TTC549 (cell line): ENCODE data around the gene ZFP57.
A peak's percentile ranks its signal among the peaks of the same experiment; 100 is the strongest.

Experiments
- FAIRE-seq: peaks from 2 replicates; lab custom pipeline; 2012; peaks lifted over from hg19 to GRCh38; lab: Jason Lieb, UNC

The ZFP57 gene

DNA sequence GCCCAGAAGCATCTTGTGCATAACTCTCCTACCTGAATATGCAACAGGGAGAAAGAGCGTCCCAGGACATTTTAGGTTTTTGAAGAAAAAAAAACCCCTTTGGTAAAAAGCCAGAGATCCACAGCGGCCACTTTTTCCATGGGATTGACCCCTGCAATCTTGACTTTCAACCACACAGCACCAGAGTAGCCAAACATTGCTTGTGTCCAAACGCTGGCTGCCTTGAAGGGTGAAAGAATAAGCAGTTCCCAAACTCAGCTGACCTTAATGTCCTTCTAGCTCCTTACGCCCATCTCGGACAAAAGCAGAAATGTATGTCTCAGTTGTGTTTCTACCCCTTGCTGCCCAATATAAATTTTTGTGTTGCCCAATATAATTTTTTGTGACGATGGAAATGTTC is 25.3 kb downstream of the ZFP57 start:
- FAIRE-seq: no peak

DNA sequence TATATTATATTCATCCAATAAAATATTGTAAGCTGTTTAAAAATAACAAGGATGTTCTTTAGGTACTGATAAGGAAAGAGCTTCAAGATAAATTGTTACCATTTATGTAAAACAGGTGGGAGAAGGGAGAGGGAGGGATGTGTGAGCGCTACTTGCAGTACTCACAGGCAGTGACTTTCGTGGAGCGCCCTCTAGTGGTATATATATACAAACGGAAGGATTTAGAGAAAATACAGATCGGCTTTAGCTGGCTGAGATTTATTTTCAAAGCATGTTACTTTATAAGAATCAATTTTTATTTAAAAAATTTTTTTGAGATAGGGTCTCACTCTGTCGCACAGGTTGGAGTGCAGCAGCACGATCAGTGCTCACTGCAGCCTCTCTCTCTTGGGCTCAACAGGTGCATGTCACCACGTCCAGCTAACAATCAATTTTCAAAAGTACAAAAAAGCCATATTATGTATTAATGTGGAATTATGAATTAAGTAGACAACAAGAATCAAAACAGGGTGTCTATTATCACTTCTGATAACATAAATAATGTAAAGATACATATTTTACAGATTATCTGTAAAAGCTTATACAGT is 27.4 kb downstream of the ZFP57 start:
- peak; percentile 59 for FAIRE-seq

DNA sequence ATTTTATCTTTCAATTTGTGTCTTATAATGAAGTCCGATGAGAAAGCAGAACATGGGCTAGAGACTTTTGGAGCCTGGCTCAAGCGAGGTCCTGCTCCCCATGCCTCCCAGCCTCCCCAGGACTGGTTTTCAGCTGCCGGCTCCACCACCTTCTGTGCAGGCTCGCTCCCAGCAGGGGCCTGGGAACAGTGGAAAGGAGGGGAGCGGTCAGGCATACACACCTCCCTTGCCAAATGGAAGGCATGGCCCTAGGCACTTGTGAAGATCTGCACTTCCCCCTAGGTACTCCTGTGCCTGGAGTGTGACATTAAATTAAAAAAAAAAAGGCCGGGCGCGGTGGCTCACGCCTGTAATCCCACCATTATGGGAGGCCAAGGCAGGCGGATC is 28.8 kb downstream of the ZFP57 start:
- no peak for FAIRE-seq

DNA sequence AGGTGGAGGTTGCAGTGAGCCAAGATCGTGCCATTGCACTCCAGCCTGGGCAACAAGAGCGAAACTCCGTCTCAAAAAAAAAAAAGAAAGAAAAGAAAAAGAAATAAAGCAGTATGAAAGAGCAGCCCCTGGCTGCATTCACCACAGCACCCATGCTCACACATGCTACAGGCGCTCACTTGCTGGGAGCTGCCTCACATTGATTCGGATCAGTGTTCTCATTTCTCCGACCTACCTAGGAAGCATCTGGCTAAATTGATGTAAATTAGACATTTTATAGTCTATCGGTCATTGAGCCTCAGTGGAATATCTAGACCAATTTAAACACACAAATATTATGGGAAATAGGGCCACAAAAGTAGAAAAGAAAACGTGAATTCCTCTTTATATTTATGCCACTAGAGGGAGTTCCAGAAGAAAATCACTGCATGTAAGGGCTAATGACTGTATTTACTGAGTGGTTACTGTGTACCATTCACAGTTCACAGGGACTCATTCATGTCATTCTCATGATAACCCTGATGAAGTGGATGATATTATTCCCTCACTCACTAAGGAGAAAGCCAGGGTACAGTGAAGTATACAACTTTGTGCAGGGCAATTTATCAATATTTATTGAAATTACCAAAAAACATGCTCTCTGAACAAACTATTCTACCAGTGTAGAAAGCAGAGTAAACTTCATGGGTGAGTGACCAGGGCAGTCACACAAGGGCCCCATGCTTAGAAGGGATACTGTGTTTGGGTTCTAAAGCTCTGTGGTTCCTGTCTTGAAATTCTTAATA is 29.3 kb downstream of the ZFP57 start:
- FAIRE-seq: peak; percentile 19

DNA sequence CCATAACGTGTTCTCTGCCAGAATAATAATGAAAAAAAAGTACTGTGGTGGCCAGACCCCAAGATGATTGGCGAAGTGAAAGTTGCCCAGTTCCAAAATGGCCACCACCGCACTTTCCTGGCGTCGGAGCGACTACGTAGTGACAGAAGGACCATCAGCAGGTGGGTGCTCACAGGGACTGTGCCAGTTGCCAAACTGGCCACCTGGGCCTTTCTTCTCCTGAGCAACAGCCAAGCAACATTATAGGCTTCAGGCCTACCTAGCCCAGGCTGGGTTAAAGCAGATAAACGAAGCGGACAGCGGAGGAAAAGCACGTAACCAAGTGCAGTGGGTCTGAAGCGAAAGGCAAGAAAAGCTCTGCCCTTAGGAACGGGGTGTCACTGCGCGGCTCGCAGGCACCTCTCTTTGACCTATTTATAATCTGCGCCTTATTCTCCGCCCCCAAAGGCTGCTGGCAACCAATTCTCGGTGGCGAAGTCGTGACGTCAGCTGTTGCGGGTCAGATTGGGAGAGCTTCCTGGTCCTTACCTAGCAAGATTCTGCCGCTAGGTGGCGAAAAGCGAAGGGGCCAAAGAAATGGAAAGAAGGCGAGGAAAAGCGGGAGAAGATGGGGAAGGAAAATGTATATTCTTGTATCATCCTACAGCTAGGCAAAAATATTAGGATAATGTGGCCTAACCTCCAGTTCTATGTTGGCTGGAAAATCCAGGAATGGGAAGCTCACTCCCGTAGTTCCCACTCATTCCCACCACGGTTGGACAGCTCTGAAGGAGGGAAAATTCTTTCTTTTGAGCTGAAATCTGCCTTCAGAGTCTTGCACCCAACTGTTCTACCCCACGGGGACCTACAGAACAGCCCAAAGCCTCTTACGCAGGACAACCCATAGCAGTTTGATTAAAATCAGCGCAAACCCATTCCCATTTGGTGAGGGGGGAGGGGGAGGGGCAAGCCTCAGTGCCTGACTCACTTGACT is 31.0 kb downstream of the ZFP57 start:
- FAIRE-seq: peak; percentile 88

DNA sequence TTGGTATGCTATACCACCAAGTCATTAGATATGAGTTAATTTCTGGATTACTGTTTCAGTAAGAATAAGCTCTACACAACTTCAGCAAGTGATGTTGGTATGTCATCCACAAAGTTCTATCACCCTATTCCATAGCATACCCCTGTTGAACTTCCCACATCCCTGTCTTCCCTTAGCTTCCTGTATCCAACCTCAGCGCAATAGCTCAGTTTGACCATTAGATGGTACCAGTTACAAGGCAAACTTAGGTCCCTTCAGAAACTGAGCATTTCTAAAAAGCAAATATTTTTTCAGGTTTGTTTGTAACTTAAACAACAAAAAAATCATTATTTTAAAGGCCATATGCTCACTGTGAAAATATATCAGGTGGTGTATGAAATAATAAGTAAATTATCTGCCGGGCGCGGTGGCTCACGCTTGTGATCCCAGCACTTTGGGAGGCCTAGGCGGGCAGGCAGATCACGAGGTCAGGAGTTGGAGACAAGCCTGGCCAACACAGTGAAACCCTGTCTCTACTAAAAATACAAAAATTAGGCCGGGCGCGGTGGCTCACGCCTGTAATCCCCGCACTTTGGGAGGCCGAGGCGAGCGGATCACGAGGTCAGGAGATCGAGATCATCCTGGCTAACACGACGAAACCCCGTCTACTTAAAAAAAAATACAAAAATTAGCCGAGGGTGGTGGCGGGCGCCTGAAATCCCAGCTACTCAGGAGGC is 32.9 kb downstream of the ZFP57 start:
- peak; percentile 71 for FAIRE-seq

DNA sequence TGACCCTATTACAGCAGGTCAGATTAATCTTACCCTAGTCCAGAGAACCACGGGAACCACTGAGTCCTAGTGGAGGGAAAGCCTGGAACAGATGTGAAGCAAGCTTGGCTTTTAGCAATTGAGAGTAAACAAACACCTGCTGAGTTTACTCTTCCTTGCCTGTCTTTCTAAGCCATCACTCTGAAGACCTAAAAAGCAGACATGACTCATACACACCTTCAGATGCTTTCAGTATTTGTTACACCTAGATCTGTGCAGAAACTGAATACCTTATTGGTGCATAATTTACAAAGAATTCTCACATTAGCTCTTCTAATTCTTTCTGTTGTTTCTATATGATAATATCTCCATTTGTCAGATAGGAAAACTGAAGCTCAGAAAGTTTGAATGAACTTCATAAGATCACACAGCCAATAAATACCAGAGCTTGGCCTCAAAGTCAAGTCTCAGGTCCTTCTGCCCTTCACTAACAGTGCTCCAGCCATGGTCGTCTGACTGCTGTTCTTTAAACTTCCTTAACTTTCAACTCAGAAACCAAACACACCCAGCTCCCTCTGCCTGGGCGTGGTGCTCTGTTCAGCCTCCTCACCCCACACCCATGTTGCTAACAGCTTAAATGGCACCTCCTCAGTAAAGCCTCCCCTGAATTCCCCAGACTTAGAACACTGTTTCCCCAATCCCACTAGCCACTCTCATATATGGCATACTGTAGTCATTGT is 39.4 kb downstream of the ZFP57 start:
- FAIRE-seq: no peak

DNA sequence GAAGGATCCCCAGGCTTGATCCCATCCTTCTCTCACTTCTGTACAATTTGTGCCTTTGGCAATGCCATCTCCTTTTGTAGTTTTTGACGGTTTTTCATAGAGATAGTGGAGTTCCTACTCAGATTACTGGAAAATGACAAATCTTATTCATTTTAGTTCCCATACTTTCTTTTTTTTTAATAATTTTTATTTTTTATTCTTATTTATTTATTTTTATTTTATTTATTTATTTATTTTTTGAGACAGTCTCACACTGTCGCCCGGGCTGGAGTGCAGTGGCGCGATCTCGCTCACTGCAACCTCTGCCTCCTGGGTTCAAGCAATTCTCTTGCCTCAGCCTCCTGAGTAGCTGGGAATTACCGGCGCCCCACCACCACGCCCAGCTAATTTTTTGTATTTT is 43.7 kb downstream of the ZFP57 start:
- FAIRE-seq: no peak

DNA sequence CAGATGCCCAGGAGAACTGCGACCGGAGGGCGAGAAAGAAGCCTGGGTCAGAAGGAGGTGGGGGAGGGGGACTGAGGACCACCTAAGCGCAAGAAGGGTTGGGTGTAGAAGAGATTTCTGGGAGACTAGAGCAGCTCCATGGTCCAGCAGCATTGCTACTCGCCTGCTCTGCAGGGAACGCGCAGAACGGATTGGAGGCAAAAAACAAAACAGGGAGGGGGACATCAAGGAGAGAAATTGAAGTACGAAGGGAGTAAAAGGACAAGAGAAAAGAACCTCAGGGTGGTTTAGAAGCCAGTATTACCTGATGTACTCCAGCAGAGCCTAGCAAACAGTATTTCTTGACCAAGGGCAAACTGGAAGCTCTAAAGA is 47.4 kb downstream of the ZFP57 start:
- FAIRE-seq: no peak

DNA sequence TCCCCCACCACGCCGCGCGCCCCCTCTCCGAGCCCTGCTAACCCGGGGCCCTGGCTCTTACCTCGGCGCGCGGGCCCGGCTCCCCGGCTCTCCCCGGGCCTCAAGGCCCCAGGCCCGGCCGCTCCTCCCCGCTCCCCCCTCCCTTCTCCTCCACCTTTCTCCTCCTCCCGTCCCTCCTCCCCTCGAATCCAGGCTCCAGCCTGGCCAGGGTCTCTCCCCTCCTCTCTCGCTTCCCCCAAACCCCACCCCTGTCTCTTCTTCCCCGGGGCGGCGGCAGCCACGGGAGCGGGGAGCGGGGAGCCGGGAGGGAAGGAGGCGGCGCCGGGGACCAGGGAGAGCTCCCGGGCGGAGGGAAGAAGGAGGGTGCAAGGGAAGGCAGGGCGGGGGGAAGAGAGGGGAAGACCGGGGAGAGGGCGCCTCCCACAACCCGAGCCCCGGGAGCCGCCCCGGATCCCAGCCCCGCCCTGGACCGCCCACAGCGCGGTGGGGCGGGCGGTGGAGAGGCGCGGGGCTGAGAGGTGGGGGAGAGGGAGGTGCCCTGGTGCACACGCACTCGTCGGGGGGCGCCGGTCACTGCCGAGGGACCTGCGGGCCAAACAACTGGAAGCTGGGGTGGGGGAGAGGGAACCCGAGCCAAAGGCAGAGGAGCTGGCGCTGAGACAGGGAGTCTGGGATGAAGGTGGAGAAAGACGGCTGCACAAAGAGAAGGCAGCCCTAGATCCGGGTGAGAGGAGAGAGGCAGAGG is 48.0 kb downstream of the ZFP57 start, which contains the start of gene GABBR1:
Gene GABBR1 (minus strand): TSS at position 395 of the 745 bp plus-strand sequence. CDS start 798 bp downstream, outside the sequence.
- no peak for FAIRE-seq

DNA sequence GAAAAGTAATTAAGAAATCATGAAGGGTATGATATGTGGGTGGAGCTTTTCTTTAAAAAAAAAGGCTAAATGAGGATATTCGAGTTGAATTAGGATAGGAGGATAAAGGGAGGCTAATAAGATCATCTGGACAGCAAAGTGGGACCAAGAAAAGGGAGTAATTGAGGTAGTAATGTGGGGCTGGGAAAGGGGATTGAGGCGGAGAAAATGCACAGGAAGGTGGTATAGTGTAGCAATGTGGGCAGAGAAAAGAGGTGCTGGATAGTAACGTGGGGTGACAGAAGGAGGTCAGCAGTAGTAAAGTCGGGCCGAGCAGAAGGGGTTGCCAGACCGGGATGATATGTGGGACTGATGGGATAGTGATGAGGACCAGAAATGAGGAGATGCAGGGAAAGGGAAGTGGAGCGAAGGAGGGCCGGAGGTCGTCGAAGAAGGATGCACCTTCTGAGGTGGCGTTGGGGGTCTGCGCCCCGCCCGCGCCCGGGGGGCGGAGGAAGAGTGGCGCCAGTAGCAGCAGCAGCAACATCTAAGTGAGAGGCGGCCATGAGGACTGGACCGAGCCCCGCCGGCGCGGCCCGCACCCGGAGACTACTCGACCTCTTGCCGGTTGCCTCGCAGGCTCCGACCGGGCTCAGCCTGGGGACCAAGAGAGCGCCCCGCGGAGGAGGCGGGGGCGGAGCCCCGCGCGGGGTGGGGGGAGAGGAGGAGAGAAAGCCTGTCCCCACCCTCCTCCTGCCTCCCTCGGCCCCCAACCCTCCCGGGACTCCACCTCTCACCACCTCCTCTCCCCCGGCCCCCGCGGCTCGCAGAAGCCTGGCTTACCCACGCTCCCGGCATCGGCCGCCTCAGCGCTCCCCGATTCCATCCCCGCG is 48.9 kb downstream of the ZFP57 start:
- FAIRE-seq: no peak

DNA sequence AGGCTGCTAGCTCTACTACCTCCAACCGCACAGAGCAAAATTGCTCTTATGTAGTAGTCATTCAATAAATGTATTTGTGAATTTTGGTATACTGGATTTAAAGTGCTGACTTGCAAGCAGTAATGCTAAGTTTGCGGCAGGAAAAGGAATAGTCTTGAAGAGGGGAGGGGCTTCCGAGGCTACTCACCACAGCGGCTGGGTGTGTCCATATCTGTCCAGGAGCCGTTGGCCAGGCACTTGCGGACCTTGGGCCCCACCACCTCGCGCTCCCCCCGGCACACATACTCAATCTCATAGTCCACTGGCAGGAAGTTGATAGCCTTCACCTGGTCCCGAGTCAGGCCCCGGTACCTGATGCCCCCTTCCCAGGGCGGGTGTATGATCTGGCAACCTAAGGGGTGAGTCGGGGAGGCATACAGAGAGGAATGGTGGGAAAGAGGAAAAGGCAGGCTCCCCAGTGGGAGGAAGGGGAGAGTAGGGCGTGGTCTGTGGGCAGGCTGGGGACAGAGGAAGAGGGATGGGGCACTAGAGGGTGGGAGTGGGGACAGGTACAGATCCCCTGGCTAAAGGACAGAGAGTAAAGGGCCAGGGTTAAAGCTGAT is 49.6 kb downstream of the ZFP57 start:
- FAIRE-seq: no peak

DNA sequence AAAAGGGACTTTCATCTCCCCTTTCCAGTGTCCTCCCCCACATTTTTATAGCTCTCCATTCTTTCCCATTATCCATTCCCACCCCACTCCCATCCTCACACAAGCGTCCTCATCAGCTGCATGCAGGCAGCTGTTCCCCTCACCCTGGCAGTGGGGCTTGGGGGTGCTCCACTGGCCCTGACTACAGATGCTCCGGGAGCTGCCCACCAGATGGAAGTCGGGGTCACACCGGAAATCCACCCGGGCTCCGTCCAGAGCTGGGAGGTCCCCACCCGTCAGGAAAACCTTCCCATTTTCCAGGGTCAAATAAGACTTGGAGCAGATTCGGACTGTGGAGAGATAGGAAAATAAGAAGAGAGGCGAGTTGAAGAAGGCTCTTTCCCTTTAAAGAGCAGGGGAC is 50.6 kb downstream of the ZFP57 start:
- FAIRE-seq: no peak

DNA sequence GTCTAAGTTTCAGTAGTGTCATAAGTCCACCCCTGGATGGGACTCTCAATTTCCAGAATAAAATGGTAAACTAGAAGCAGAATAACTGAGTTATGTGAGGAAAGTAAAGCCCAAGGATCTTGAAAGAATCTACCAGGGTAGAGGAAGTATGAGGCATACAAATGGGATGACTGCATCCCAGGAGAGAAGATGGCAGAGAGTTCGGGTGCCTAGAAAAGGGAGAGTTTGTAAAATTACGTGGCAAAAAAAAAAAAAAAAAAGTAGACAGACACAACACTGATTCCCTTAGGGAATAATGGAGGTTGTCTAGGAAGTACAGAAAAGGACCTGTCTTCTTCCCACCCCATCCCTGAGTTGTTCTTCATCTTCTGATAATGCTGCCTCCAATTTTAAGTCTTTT is 51.4 kb downstream of the ZFP57 start:
- no peak for FAIRE-seq

DNA sequence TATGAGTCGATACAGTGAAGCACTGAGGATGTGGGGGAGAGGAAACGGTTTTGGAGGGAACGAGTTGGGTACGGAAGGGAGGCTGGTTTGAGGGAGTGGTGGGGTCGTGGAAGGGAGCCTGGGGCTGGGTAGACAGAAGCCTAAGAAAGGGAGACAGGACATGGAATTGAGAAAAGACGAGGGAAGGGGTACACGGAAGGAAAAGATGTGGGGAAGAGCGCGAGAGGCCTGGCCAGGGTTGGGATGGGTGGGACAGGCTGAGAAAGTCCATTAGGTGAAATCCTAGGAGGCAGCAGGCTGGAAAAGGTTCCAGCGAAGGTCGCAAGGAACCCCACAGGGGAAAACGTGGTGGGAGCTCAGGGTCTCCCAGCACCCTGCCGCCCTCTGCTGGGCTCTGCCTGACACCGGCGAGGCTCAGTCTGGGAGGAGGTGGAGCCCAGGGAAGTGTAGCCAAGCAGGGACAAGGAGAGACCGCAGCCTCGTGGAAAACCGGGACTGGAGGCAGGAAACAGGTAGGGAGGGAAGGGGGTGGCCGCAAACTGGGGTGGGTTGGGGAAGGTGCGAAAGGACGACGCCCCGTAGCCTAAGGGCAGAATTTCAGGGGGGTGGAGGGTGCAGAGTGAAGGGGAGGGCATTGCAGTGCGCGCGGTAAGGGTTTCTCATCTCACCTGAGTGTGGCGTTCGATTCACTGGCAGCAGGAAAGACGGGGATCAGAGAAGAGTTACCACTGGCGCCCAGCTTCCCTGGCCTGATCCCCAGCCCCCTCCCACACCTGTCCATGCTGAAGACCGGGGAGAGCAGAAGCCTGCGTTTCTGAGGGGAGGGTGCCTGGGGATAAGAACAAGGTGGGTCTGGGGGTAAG is 52.3 kb downstream of the ZFP57 start:
- no peak for FAIRE-seq

DNA sequence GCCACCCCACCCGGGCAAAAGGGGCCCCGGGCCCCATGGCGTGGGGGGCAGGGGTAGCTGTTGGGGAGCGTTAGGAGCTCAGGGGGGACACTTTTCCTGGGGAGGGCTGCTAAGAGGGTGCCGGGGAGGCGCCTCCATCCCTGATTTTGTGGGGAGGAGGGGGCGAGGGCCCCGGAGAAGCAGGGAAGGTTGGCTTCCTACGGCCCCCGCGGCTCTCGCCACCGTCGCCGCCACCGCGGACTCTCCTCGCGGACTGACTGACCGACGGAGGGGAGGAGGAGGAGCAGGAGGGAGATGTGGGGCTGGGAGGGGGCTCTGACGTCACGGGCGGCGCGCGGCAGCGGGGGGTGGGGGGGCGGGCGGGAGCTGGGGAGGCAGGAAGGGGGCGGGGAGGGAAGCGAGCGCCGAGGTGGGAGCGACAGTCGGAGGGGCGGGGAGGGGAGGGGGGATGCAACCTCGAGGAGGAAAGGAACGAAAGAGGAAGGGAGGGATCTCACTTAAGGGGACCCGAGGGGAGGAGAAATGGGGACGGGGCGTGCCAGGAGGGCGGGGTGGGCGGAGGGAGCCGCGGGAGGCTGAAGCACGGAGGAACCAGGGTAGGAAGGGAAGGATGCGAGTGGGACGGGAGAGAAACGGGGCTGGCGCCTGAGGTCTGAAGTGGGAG is 53.1 kb downstream of the ZFP57 start:
- no peak for FAIRE-seq

DNA sequence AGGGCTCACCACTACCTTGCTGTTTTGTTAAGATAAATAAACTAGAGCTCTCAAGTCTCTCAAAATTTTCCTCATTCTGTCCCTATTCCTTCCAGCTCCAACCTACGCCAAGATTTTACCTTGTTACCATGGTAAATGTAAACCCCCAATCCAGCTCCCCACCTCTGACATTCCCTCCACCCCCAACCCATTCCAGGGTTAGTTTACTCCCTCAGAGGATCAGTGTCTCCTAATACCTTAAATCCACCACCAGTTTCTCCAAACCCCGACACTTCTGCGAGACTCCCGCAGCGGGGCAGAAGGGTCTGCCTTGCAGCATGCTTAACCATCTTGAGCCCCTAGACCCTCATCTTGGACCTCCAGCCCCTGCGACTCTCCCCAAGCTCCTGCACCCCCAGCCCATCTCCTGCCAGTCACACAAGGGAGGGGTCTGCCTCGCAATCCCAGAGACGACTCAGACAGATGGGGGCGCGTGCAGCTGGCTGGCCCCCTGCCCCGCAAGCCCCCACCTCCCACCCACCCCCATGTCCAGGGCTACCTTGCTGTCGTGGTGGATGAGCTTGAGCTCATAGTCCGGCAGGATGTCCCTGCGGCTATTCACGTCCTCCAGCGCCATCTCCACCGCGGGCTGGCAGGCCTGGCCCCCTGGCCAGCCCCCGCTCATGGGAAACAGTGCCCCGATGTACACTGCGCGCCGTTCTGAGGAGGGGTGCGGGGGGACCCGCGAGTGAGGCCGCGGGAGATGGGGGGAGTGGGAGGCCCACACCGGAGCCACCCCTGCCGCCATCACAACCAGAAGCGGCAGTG is 53.8 kb downstream of the ZFP57 start:
- no peak for FAIRE-seq
